ENCODE results near the gene FNIP2. TPM values are rescaled to one million over a fixed set of nuclear protein-coding genes. Genes with fewer than 3 reads are reported as not detected.

The FNIP2 gene
- total and polyA plus RNA-seq, 10 of the 15 experiments (the other 5 are each of a cell fraction or from before 2014, with no cell fraction given): 0.03 to 0.38 (median 0.15) TPM

DNA sequence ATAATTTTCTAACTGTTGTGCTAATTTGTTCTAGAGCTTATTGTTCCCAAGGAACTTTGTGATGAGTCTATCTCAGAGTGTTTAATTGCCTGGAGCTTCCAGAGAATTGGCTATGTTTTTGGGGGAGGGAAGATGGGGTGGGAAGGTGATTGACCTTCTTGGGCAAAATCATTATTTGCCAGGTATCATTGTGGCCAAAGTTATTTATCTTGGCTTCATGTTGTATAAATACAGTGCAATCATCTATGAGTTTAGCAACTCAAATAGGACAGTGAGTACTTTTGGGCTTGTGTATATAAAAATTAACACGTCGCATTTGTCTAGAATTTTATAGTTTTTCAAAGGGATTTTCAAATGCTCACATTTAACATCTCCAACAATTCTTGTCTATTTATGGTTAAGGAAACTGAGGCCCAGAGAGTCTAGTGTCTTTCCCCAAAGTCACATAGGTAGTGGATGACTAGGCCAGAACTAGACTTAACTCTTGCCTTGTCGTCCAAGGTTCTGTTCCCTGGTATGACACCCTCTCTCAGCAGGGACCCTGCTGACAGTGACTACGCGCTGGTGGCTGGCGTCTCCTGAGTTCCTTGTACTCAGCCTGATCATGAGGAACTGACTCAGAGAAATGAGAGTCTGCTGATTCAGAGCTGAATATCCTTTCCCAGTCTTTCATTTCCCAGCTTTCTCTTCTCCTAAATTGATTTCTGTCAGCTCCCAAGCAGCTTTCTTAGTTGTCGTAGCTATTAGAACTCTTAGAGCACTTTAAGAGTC lies 27.7 kb downstream of the FNIP2 start:
- FAIRE-seq (no peak), ATAC-seq (no peak), DNase-seq (ENCODE audit: low read depth, low spot score) (no peak)
- SMC1A ChIA-PET (ENCODE audit: uncharacterized antibody, unreplicated experiment): interaction anchor here (0.7 to 2.4 kb wide), 10 partner anchors 8 to 55 kb away, joined by 3 to 11 read pairs (median 3); no protein-coding TSS in a partner anchor
- Histone ChIP-seq H3K36me3 (ENCODE audit: control insufficient read depth in 2 of 2, insufficient read depth in 2 of 2, low read length in 1 of 2) (no peaks in the 10 kb centered on the region), H3K9ac (ENCODE audit: control insufficient read depth, insufficient read depth, low read length) (no peak overlapping the region), H3K9me3 (replicated peaks; ENCODE audit: control insufficient read depth, insufficient read depth, low read length) (no peaks in the 10 kb centered on the region; the same call in 2 of the 3 replicates), H3K4me2 (ENCODE audit: control insufficient read depth, insufficient read depth) (no peak overlapping the region), H3K79me2 (ENCODE audit: control insufficient read depth, insufficient read depth, low read length) (no peaks in the 10 kb centered on the region), H3K4me1 (ENCODE audit: control insufficient read depth, insufficient read depth, low read length) (no peaks in the 10 kb centered on the region), H2AFZ (ENCODE audit: control insufficient read depth, low read depth, low read length) (no peak overlapping the region), H3K4me3 (no peak overlapping the region), H4K20me1 (ENCODE audit: control insufficient read depth, insufficient read depth) (no peaks in the 10 kb centered on the region), H3K27ac (ENCODE audit: control insufficient read depth, insufficient read depth) (no peak overlapping the region), H3K27me3 (replicated peaks in 1 of 2; ENCODE audit: control insufficient read depth in 2 of 2, insufficient read depth in 2 of 2, low read length in 1 of 2) (no peaks in the 10 kb centered on the region)
- RAD21 ChIA-PET (ENCODE audit: unreplicated experiment): interaction anchor here (0.6 to 1.7 kb wide), 5 partner anchors 9 to 380 kb away, joined by 3 to 4 read pairs (median 3); no protein-coding TSS in a partner anchor
- no peak for TF ChIP-seq KLF5 (IDR thresholded peaks at IDR 0.05; ENCODE audit: partially characterized antibody)
- no peak for TF ChIP-seq SUPT20H (IDR thresholded peaks at IDR 0.05; ENCODE audit: borderline replicate concordance, control insufficient read depth, low read depth, low read length)
- no peak for TF ChIP-seq CEBPB (IDR thresholded peaks at IDR 0.05; ENCODE audit: borderline replicate concordance in 1 of 2, low read depth in 2 of 2, low read length in 2 of 2)
- no peak for TF ChIP-seq RCOR1 (conservative IDR thresholded peaks at IDR 0.05; ENCODE audit: low read depth, low read length)
- TF ChIP-seq TBL1XR1 (IDR thresholded peaks at IDR 0.05; ENCODE audit: low read depth, low read length): no peak
- TF ChIP-seq BMI1 (IDR thresholded peaks at IDR 0.05; ENCODE audit: borderline replicate concordance): no peak
- TF ChIP-seq GABPA (IDR thresholded peaks at IDR 0.05; ENCODE audit: low read depth): no peak
- TF ChIP-seq GATAD2B (conservative IDR thresholded peaks at IDR 0.05; ENCODE audit: low read depth): no peak
- no peak for TF ChIP-seq RBBP5 (conservative IDR thresholded peaks at IDR 0.05)
- no peak for TF ChIP-seq BHLHE40 (IDR thresholded peaks at IDR 0.05; ENCODE audit: borderline replicate concordance in 1 of 2, low read depth in 2 of 2, low read length in 1 of 2)
- TF ChIP-seq BCL3 (IDR thresholded peaks at IDR 0.05; ENCODE audit: borderline replicate concordance, insufficient read depth, low read depth, low read length, poor library complexity, severe bottlenecking): no peak
- TF ChIP-seq, protein P1, sequence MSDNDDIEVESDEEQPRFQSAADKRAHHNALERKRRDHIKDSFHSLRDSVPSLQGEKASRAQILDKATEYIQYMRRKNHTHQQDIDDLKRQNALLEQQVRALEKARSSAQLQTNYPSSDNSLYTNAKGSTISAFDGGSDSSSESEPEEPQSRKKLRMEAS (IDR thresholded peaks at IDR 0.05; ENCODE audit: low read depth, low read length): no peak
- BruUV-seq (replicated peaks): no TSS peak
- CTCF ChIA-PET: interaction anchor here (0.6 to 1.3 kb wide), 4 partner anchors 9 to 440 kb away, joined by 3 to 5 read pairs (median 4); no protein-coding TSS in a partner anchor
- POLR2A ChIA-PET: interaction anchor here (1.2 kb wide), 1 partner anchor 9 kb away, joined by 3 read pairs; no protein-coding TSS in a partner anchor
- WGBS (ENCODE audit: insufficient coverage, insufficient replicate concordance, low lambda C conversion rate, missing lambda C conversion rate): 69% methylated on average over 7 of the region's 7 CpGs
- intact Hi-C loops (cut with micrococcal nuclease; ENCODE audit: unreplicated experiment): no loop called here
- in situ Hi-C loops (cut with MboI): no loop called here

Measured in GM12878 (cell line).